Lower leg skin (tissue), 3 donors: ENCODE measurements around the gene MTRFR.
"Not testable (repeated sequence)": the region's sequence is repeated elsewhere in the genome, so short reads cannot be mapped to it uniquely, and the experiment has no call there.

Experiments
- POLR2A ChIP-seq, 2 donors: fragments of 450-650 bp; IDR thresholded peaks; one replicate each; pipeline ENCODE4 v1.6.1; 2016 to 2017; ENCODE audit warnings: antibody characterized with exemption in 2 of 2, mild to moderate bottlenecking in 1 of 2, moderate library complexity in 1 of 2
- TF ChIP-seq, protein P1 (sequence below), 3 donors: fragments of 450-650 bp; IDR thresholded peaks; one replicate each; pipeline ENCODE4 v1.5.1; 2016; ENCODE audit warnings: antibody characterized with exemption in 3 of 3, mild to moderate bottlenecking in 3 of 3, moderate library complexity in 2 of 3

DNA sequence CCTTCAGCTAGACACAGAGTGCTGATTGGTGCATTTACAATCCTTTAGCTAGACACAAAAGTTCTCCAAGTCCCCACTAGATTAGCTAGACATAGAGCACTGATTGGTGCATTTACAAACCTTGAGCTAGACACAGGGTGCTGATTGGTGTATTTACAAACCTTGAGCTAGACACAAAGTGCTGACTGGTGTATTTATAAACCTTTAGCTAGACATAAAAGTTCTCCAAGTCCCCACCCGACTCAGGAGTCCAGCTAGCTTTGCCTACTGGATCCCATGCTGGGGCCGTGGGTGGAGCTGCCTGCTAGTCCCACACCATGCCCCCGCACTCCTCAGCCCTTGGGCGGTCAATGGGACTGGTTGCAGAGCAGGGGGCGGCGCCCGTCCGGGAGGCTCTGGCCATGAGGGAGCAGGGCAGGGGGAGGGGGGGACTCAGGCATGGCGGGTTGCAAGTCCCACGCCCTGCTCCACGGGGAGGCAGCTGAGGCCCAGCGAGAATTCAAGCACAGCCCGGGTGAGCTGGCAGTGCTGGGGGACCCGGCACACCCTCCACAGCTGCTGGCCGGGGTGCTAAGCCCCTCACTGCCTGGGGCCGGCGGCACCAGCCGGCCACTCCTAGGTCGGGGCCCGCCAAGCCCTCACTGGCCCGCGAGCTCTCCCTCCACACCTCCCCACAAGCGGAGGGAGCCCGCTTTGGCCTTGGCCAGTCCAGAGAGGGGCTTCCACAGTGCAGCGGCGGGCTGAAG is 15.9 kb downstream of the MTRFR start:
- TF ChIP-seq, protein P1, sequence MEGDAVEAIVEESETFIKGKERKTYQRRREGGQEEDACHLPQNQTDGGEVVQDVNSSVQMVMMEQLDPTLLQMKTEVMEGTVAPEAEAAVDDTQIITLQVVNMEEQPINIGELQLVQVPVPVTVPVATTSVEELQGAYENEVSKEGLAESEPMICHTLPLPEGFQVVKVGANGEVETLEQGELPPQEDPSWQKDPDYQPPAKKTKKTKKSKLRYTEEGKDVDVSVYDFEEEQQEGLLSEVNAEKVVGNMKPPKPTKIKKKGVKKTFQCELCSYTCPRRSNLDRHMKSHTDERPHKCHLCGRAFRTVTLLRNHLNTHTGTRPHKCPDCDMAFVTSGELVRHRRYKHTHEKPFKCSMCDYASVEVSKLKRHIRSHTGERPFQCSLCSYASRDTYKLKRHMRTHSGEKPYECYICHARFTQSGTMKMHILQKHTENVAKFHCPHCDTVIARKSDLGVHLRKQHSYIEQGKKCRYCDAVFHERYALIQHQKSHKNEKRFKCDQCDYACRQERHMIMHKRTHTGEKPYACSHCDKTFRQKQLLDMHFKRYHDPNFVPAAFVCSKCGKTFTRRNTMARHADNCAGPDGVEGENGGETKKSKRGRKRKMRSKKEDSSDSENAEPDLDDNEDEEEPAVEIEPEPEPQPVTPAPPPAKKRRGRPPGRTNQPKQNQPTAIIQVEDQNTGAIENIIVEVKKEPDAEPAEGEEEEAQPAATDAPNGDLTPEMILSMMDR (IDR thresholded peaks at IDR 0.05), result not testable (repeated sequence)
- TF ChIP-seq POLR2A (IDR thresholded peaks at IDR 0.05), result not testable (repeated sequence)
